ENCODE results near the gene RHOT1. TPM values are rescaled to one million over a fixed set of nuclear protein-coding genes. Genes with fewer than 3 reads are reported as not detected.

The RHOT1 gene
- total and polyA plus RNA-seq, 12 donors, result 32.5 to 76.6 (median 48.5) TPM

DNA sequence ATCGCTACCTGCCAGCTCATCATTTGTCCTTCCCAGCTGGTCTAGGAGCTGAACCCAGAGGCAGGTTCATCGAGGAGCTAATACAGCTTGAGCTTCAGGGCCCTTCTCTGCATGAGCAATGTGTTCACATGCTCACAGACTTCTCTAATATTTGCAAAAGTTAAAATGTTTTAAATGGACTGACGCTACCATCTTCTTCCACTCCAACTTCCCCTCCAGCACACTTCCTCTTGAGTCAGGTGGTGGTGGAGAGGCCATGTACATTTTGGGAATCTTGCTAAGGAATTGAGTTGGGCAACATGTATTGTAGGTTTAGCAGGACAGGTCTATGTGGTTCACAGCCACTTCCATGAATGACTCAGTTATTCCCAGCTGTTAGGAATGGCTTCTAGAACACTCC is 21.6 kb upstream of the RHOT1 start:
- Histone ChIP-seq H3K27me3 (peaks cover 0 to 18% (median 0%) of the 10 kb centered on the region in 7 donors), H3K9me3 (no peaks in the 10 kb centered on the region), H3K4me3 (no peak overlapping the region), H3K27ac (no peak overlapping the region), H3K36me3 (no peaks in the 10 kb centered on the region), H3K4me1 (no peaks in the 10 kb centered on the region)
- ATAC-seq, result no peak
- no peak for DNase-seq
- 78 to 93% methylated on average over 3 of the region's 3 CpGs for WGBS, 2 donors
- TF ChIP-seq, protein P1, sequence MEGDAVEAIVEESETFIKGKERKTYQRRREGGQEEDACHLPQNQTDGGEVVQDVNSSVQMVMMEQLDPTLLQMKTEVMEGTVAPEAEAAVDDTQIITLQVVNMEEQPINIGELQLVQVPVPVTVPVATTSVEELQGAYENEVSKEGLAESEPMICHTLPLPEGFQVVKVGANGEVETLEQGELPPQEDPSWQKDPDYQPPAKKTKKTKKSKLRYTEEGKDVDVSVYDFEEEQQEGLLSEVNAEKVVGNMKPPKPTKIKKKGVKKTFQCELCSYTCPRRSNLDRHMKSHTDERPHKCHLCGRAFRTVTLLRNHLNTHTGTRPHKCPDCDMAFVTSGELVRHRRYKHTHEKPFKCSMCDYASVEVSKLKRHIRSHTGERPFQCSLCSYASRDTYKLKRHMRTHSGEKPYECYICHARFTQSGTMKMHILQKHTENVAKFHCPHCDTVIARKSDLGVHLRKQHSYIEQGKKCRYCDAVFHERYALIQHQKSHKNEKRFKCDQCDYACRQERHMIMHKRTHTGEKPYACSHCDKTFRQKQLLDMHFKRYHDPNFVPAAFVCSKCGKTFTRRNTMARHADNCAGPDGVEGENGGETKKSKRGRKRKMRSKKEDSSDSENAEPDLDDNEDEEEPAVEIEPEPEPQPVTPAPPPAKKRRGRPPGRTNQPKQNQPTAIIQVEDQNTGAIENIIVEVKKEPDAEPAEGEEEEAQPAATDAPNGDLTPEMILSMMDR (IDR thresholded peaks at IDR 0.05), result no peak
- intact Hi-C loops (cut with DNase I), result no loop called here

DNA sequence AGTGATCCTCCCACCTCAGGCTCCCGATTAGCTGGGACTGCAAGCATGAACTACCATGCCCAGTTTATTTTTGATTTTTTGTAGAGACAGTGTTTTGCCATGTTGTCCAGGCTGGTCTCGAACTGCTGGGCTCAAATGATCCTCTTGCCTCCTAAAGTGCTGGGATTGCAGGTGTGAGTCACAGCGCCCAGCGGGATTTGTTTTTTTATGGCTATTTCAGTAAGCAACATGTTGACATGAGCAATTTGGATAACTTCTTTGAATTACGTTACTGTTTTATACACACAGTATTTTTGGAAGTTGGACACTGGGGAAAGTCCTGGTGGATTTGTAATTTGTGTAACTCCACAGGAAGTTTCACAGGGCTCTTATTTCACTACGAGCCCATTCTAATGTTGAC is 18.5 kb upstream of the RHOT1 start:
- H3K27ac ChIP-seq, result peak overlapping the region in 2 of 10 donors; percentile 30 to 47
- no peaks in the 10 kb centered on the region for H3K36me3 ChIP-seq
- no peak for DNase-seq
- no peaks in the 10 kb centered on the region for H3K9me3 ChIP-seq
- intact Hi-C loops (cut with DNase I), result no loop called here
- no peak for ATAC-seq
- H3K27me3 ChIP-seq, result peaks cover 0 to 4% (median 0%) of the 10 kb centered on the region in 7 donors
- 70 to 72% methylated on average over 6 of the region's 6 CpGs for whole genome bisulfite sequencing, 2 donors
- peaks cover 0 to 17% (median 9%) of the 10 kb centered on the region in 9 donors for H3K4me1 ChIP-seq
- no peak overlapping the region for H3K4me3 ChIP-seq
- TF ChIP-seq, protein P1 (IDR thresholded peaks at IDR 0.05), result no peak

DNA sequence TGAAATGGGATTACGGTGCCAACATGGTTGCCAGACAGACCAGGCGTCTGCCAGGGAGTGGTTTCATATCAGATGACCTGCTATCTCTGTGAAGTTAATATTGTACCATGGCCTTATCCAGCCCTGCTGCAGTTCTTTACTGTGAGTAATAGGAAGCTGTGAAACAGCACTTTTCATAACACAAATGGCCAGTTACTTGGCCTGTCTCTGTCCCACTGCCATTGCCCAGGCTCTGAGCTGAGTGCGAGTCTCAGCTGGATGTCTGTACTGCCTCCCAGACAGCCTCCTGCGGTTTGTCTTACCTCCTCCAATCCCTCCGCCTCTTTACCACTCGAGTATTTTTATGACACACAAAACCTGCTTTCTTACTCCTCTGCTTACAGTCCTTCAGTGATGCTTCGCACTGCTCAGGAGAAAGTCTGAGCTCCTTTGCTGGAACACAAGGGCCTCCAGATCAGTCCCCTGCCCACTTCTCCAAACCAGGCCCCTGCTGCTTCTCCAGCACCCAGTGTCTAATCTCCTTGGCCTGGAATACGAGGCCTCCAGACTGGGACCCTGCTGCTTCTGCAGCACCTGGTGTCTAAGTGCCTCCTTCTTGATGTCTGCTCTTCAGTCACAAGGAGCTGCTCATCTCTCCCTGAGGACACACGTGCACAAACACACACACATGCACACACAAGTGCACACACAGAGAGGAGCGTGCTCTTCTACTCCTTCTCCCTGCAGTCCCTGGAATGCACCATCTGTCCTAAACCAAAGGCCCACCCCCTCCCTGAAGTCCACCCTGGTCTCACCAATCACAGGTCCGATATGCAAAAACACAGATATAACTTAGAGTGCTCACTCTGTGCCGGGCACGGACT is 17.1 kb upstream of the RHOT1 start:
- H3K36me3 ChIP-seq, result peaks cover 0 to 4% (median 0%) of the 10 kb centered on the region in 9 donors
- H3K4me3 ChIP-seq, result no peak overlapping the region
- no peaks in the 10 kb centered on the region for H3K27me3 ChIP-seq
- intact Hi-C loops (cut with DNase I), result no loop called here
- 90 to 92% methylated on average over 13 of the region's 13 CpGs for WGBS, 2 donors
- DNase-seq, result no peak
- no peaks in the 10 kb centered on the region for H3K9me3 ChIP-seq
- no peak for ATAC-seq
- no peak overlapping the region for H3K27ac ChIP-seq
- H3K4me1 ChIP-seq, result peaks cover 0 to 23% (median 14%) of the 10 kb centered on the region in 9 donors
- TF ChIP-seq, protein P1 (IDR thresholded peaks at IDR 0.05), result no peak

DNA sequence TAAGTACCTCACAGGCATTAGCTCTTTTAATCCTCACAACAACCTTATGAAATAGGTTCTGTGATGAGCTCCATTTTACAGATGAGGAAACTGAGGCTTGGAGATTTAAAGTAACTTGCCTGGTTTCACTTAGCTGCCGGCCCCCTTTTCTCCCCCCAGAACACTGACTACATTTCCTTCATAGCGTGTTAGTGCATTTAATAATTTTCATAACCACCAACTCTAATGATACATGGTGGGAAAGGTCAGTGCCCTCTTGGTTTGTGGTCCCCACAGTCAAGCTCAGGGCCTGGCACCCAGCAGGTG is 16.5 kb upstream of the RHOT1 start:
- no peak for ATAC-seq
- intact Hi-C loops (cut with DNase I), result no loop called here
- Histone ChIP-seq H3K36me3 (peaks cover 0 to 4% (median 0%) of the 10 kb centered on the region in 9 donors), H3K9me3 (no peaks in the 10 kb centered on the region), H3K27me3 (no peaks in the 10 kb centered on the region), H3K4me1 (peaks cover 0 to 23% (median 14%) of the 10 kb centered on the region in 9 donors), H3K4me3 (no peak overlapping the region), H3K27ac (no peak overlapping the region)
- no peak for DNase-seq
- WGBS, 2 donors, result 98 to 100% methylated on average over 2 of the region's 2 CpGs
- TF ChIP-seq, protein P1 (IDR thresholded peaks at IDR 0.05), result no peak
